GM18951 (cell line): ENCODE data around the gene AGAP1.

Source experiments
- POLR2A ChIP-seq: IDR thresholded peaks from 4 replicates; pipeline ENCODE4 v1.6.1; 2011; ENCODE audit warnings: mild to moderate bottlenecking; ENCODE audit not compliant: insufficient read length, insufficient read depth; ENCODE audit errors: extremely low read depth
- in situ Hi-C: fragments of 300-500 bp; cut with MboI; formaldehyde crosslinking; loops from one replicate; pipeline ENCODE4 v1.12.0; 2022; ENCODE audit warnings: low sequenced_read_pairs, mixed read lengths, inconsistent platforms; ENCODE audit not compliant: unreplicated experiment

AGAP1 gene

GRCh38 chr2:235964787-235965390 lies 471.0 kb downstream of the AGAP1 start:
- TF ChIP-seq POLR2A = no peak

GRCh38 chr2:235966396-235966795 lies 472.6 kb downstream of the AGAP1 start:
- in situ Hi-C loops = no loop called here
- no peak for TF ChIP-seq POLR2A

More at GRCh38 chr2:235964787-235965390, 471.0 kb downstream of the AGAP1 start:
- in situ Hi-C loops = no loop called here

DNA sequence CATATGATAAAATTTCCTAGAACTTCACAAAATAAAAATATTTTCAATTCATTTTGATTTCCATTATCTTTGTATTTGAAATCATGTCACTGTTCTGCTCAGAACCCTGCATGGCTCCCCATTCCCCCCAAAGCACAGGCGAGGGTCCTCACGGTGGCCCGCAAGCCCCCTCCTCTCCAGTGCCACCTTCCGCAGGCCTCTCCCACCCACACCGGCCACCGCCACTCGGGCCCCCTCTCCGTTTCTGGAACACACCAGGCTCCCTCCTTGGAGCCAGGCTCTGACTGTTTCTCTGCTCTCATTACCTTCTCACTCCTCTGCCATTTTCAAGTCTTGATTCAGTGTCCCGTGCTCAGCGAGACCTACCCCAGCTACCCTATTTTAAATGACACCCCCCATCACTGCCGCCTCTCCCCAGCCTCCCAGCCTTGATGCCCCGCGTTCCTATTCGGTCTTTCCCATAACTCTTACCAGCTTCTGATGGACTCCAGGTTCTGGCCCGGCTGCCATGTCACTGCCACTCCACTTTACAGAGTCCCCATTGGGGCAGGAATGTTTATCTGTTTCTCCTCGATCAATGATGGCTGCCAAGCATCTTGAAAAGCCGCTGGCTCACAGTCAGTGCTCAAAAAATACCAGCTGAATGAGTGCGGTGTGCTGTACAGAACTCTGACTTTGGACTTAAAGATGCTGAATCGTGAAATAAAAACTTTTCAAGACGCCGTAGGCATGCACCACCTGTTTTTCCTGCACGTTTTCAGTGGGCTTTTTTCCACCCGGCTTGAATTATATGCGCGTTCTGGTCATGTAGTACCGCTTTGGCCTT lies 473.3 kb downstream of the AGAP1 start:
- TF ChIP-seq POLR2A = no peak

GRCh38 chr2:235968155-235968554 lies 474.3 kb downstream of the AGAP1 start:
- in situ Hi-C loops = no loop called here
- no peak for TF ChIP-seq POLR2A

More for the DNA sequence above, 473.3 kb downstream of the AGAP1 start:
- in situ Hi-C loops = no loop called here

- in situ Hi-C loops = no loop called here
Observed at GRCh38 chr2:235968616-235969324, 474.9 kb downstream of the AGAP1 start.

DNA sequence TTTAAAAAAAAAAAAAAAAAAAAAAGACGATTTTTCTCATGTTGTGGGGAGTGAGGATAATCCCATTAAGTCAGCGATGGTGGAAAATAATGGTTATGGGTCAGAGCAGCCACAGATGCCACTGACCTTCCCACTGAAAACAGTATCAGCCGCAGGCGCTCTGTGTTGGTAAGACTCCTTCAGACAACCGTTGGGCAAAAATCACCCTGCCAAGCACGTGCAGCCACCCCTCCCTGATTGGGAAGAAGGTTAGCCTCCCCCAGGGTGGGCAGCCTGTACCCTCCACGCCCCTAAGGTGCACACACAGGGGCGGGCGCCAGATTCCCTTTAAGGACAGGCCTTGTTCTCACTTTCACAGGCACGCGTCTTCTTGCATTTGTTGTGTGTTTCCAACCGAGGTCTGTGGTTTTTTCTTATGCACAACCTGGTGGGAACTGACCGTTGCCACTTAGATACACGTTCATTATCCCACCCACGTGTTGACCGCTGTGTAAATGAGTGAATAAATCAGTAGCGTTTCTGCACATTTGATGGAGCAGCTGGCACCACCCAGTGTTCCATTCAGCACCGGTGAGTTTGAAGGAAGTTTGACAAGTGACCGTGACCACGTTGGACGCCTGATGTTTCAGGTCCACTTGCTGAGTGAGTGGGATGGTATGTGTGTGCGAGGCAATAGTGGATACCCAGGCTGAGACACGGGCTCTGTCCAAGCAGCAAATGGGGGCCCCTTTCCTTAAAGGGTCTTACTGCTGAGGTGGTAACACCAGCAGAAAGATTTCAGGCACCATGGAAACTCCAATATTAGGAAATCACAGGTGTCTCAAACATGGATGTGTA lies 476.6 kb downstream of the AGAP1 start:
- in situ Hi-C loops = no loop called here
- no peak for TF ChIP-seq POLR2A

More at GRCh38 chr2:235968616-235969324, 474.9 kb downstream of the AGAP1 start:
- no peak for TF ChIP-seq POLR2A

- no peak for TF ChIP-seq POLR2A
- in situ Hi-C loops = no loop called here
Observed at GRCh38 chr2:235976516-235976915, 482.7 kb downstream of the AGAP1 start.

DNA sequence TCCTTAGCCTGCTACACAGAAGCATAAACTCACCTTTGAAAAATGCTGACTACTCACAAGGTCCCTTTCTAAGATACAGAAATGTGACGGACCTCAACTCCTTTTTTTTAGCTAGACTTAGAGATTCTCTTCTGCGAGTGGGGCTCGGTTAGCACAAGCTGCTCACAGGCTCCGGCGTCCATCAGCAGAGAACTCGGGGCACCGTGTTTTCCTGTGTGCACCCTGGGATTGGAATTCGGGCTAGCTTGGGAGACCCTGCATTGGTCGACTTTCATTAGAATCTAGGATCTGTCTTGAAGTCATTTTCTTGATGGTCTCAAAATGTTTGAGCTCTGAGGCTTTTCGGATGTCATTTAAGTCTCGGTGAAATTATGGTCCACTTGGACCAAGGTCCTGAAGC lies 483.1 kb downstream of the AGAP1 start:
- in situ Hi-C loops = no loop called here
- TF ChIP-seq POLR2A = no peak

DNA sequence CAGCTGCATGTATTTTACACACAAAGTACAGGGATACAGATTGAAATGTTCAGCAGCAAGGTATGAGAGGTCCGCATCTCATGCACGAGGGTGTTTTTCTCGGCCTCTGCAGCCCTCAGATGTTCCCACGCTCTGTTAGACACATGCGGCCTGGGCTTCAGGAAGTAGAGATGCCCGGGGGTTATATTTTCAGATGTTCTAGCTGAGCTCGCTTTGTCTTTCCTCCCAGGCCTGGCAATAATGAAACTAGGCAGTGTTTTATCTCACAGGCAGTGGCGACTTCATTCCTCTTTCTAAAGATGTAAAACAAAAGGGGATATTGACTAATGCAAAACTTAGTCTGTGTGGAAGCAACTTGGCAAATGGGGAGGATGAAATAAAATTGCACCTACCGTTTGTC lies 483.6 kb downstream of the AGAP1 start:
- in situ Hi-C loops = no loop called here
- no peak for TF ChIP-seq POLR2A

- no peak for TF ChIP-seq POLR2A
- in situ Hi-C loops = no loop called here
Observed at GRCh38 chr2:235978022-235978421, 484.2 kb downstream of the AGAP1 start.

GRCh38 chr2:235979037-235979436 lies 485.2 kb downstream of the AGAP1 start:
- TF ChIP-seq POLR2A = no peak
- in situ Hi-C loops = no loop called here

GRCh38 chr2:235979753-235980435 lies 486.1 kb downstream of the AGAP1 start:
- TF ChIP-seq POLR2A = no peak
- in situ Hi-C loops = no loop called here
